HK-2 (cell line): ENCODE results near the gene YTHDF2.

Source experiments
- DNase-seq: peaks from one replicate; pipeline ENCODE4 v3.0.0-alpha.2; 2018; ENCODE audit not compliant: unreplicated experiment

YTHDF2 gene

GRCh38 chr1:28801461-28801860 is 64.7 kb downstream of the YTHDF2 start:
- DNase-seq = no peak

- no peak for DNase-seq
These were observed 66.3 kb downstream of the YTHDF2 start for GRCh38 chr1:28803051-28803450.

GRCh38 chr1:28803662-28804061 is 66.9 kb downstream of the YTHDF2 start:
- no peak for DNase-seq

- no peak for DNase-seq
These were observed 67.3 kb downstream of the YTHDF2 start for GRCh38 chr1:28804071-28804470.

GRCh38 chr1:28807046-28807445 is 70.3 kb downstream of the YTHDF2 start:
- DNase-seq = no peak

- DNase-seq = no peak
These were observed 71.2 kb downstream of the YTHDF2 start for GRCh38 chr1:28807986-28808385.

- no peak for DNase-seq
These were observed 74.6 kb downstream of the YTHDF2 start for GRCh38 chr1:28811369-28811765.

- DNase-seq = no peak
These were observed 75.3 kb downstream of the YTHDF2 start, which contains the start of gene OPRD1 for GRCh38 chr1:28811766-28812668. Gene OPRD1, plus strand, starts transcription at chr1:28812170. Its CDS starts 214 bp downstream, at chr1:28812384.

GRCh38 chr1:28812669-28813468 is 76.1 kb downstream of the YTHDF2 start:
- no peak for DNase-seq

- no peak for DNase-seq
These were observed 77.3 kb downstream of the YTHDF2 start for GRCh38 chr1:28813931-28814465.

- DNase-seq = no peak
These were observed 78.9 kb downstream of the YTHDF2 start for GRCh38 chr1:28815533-28816185.

- no peak for DNase-seq
These were observed 80.4 kb downstream of the YTHDF2 start for GRCh38 chr1:28817133-28817532.

- DNase-seq = no peak
These were observed 82.3 kb downstream of the YTHDF2 start for GRCh38 chr1:28819020-28819419.
